T47D (cell line): Measurements from ENCODE around the gene ZNF236.
"Not testable (repeated sequence)": the region's sequence is repeated elsewhere in the genome, so short reads cannot be mapped to it uniquely, and the experiment has no call there.

Experiments
- DNase-seq, 2 experiments: peaks; one replicate each; pipeline versions ENCODE4 v3.0.0 to v3.0.0-alpha.2; 2011 to 2012; ENCODE audit warnings: low read depth in 1 of 2, low spot score in 1 of 2
- JUND ChIP-seq: IDR thresholded peaks from 2 replicates; pipeline ENCODE4 v1.6.1; 2012; ENCODE audit warnings: low read depth
- in situ Hi-C: cut with HindIII; loops from 2 replicates; pipeline ENCODE4 v1.10.0; 2016; ENCODE audit warnings: low sequenced_read_pairs, low pct_unique_long_range_greater_than_20kb

Gene ZNF236

GRCh38 chr18:76822506-76823160 is at the start of gene ZNF236:
Gene ZNF236, plus strand, starts transcription at chr18:76822557. Its CDS starts 51 bp downstream, at chr18:76822608.
- TF ChIP-seq JUND = no peak
- peak; percentile 52 to 76 for DNase-seq
- in situ Hi-C loops = no loop called here

GRCh38 chr18:76772665-76773064 is 49.7 kb upstream of the ZNF236 start:
- TF ChIP-seq JUND = no peak
- DNase-seq = no peak
- in situ Hi-C loops = no loop called here

DNA sequence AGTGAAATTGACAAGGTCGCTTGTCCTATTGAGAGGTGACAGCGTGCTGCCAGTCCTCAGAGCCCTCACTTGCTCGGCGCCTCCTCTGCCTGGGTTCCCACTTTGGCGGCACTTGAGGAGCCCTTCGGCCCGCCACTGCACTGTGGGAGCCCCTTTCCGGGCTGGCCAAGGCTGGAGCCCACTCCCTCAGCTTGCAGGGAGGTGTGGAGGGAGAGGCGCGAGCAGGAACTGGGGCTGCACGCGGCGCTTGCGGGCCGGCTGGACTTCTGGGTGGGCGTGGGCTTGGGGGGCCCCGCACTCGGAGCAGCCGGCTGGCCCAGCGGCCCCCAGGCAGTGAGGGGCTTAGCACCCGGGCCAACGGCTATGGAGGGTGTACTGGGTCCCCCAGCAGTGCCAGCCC is 45.3 kb upstream of the ZNF236 start:
- in situ Hi-C loops, DNase-seq: not testable (repeated sequence)

GRCh38 chr18:76783786-76784484 is 38.4 kb upstream of the ZNF236 start:
- in situ Hi-C loops = no loop called here
- DNase-seq = no peak
- no peak for TF ChIP-seq JUND

DNA sequence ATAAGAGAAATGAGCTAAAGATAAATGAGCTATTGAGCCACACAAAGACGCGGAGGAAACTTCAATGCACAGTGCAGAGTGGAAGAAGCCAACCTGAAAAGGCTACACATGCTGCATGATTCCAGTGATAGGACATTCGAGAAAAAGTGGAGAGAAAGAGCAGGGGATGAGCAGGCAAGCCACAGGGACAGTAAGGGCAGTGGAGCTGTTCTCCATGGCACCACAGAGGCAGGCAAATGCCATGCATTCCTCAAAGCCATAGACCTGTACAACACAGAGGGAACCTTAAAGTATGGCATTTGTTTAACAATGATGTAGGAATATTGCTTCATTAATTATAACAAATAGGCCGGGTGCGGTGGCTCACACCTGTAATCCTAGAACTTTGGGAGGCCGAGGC is 36.5 kb upstream of the ZNF236 start:
- peak in 1 of 2 experiments; percentile 16 for DNase-seq
- in situ Hi-C loops = no loop called here
- no peak for TF ChIP-seq JUND

GRCh38 chr18:76788571-76789317 is 33.6 kb upstream of the ZNF236 start:
- no peak for DNase-seq
- TF ChIP-seq JUND = no peak
- in situ Hi-C loops = no loop called here

GRCh38 chr18:76791106-76791505 is 31.3 kb upstream of the ZNF236 start:
- in situ Hi-C loops = no loop called here
- no peak for TF ChIP-seq JUND
- DNase-seq = no peak

DNA sequence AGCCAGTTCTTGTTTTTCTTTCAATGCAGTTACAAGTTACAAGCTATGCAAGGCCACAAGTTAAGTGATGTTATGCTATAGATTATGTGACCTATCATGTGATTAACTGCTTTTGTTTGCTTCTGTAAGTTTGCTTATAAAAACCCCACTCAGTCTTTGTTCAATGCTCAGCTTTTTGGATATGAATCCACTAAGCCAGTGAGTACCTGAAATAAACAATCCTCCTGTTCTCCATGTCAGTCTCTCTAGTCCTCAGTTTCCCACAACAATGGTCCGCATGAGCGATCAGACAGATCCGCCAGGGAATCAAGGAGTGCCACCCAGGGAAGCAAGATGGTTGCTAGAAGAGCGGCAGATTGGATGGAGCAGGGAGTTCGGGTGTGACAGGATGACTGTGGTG is 30.7 kb upstream of the ZNF236 start:
- no peak for TF ChIP-seq JUND
- no peak for DNase-seq
- in situ Hi-C loops = no loop called here

DNA sequence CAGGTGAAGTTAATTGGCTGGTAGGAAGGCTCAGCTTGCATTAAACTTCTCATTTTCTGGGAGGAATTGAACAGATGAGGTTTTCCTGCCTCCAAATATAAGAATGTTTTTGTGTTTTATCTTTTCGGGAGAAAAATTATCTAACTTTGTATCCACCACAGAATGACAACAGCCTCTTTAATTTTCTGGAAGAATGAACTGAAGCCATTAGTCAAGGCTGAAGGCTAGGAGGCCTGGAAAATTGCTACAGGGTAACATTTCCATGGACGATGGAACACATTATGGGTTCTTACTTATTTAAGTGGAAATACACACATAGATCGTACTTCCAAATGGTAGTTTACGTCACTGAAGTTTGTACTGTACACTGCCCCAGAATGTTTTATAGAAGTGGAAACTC is 28.0 kb upstream of the ZNF236 start:
- no peak for TF ChIP-seq JUND
- in situ Hi-C loops = no loop called here

GRCh38 chr18:76801567-76802505 is 20.5 kb upstream of the ZNF236 start:
- TF ChIP-seq JUND = no peak
- in situ Hi-C loops = no loop called here
- peak; percentile 59 to 62 for DNase-seq

More for the DNA sequence above, 28.0 kb upstream of the ZNF236 start:
- no peak for DNase-seq

DNA sequence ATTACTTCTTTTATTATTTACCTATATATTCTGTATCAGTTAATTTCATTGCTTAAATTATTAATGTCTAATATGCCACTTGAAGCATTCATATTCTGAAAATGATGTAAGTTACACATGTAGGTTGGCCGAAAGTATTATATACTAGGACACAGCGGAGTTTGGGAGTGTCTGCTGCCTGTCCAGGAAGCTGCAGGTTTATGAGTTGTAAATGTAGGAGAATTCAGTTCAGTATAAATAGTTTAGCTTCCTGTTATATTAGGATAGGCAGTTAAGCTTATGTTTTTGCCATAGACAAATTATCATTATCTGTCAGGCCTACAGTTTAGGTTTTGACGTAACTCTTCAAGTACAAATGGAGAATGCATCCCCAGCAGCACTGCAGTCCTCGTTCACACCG is 18.9 kb upstream of the ZNF236 start:
- no peak for DNase-seq
- no peak for TF ChIP-seq JUND
- in situ Hi-C loops = no loop called here

DNA sequence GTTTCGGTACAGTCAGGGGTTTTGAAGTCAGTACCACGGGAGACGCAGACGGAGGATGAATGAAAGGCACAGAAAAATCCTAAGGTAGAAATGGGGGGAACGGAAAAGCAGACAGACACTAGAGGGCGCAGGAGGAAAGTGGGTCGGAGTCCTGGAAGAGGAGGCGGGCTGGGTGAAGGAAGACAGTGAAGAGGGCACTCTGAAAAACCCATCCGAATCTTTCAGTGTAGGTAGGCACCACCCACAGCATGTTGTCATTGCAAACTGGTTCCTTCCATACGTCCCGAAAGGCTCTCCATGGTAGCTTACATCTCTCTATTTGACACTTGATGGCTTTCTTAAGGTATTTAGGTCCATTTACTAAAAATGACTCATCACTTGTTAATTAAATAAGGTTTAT is 18.5 kb upstream of the ZNF236 start:
- TF ChIP-seq JUND = no peak
- peak; percentile 58 to 73 for DNase-seq
- in situ Hi-C loops = no loop called here
